Loucy (cell line): ENCODE measurements around the gene ZNF501.

ENCODE experiments used
- EZH2phosphoT487 ChIP-seq: fragments of 200-600 bp; IDR thresholded peaks from 2 replicates; pipeline ENCODE4 v1.6.1; 2018; ENCODE audit warnings: antibody characterized with exemption, mild to moderate bottlenecking, moderate library complexity, borderline replicate concordance
- TF ChIP-seq, protein P1 (sequence below): fragments of 200-600 bp; sonication (generic); conservative IDR thresholded peaks from 2 replicates; pipeline ENCODE4 v1.5.1; 2014; ENCODE audit warnings: mild to moderate bottlenecking, antibody characterized with exemption, low read length

DNA sequence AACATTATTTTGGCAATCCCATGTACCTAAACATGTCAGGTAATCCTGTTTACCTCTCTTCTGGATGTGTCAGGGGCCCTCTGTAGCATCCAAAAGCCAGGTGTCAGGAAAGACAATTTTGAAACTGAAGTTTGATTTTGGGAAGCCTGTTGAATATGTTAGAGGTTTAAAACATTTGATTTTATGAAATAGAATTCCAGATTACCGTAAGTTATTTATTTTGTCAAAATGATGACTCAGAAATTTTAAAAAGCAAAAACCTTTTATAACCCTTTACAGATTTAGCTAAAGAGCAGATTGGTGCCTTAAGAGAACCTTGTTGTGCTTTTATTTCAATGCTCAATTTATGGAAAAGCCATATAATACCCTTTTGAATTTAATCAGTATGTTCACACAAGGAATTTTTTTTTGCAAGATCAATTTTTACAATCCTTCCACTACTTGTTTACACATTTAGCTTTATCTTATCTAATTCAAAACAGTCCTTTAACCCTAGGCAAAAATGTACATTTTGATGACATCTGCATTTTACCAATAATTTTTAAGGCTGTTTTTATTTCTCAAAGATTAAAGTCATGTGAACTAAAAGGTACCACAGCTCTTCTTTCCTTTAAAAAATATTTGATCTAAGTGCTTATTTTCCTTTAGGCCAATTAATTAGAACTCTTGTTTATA, 42.1 kb downstream of the ZNF501 start:
- TF ChIP-seq, protein P1, sequence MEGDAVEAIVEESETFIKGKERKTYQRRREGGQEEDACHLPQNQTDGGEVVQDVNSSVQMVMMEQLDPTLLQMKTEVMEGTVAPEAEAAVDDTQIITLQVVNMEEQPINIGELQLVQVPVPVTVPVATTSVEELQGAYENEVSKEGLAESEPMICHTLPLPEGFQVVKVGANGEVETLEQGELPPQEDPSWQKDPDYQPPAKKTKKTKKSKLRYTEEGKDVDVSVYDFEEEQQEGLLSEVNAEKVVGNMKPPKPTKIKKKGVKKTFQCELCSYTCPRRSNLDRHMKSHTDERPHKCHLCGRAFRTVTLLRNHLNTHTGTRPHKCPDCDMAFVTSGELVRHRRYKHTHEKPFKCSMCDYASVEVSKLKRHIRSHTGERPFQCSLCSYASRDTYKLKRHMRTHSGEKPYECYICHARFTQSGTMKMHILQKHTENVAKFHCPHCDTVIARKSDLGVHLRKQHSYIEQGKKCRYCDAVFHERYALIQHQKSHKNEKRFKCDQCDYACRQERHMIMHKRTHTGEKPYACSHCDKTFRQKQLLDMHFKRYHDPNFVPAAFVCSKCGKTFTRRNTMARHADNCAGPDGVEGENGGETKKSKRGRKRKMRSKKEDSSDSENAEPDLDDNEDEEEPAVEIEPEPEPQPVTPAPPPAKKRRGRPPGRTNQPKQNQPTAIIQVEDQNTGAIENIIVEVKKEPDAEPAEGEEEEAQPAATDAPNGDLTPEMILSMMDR = no peak
- no peak for TF ChIP-seq EZH2phosphoT487
